Keratinocyte (primary cell): ENCODE results near the gene CHCHD6. TPM values are rescaled to one million over a fixed set of nuclear protein-coding genes. Genes with fewer than 3 reads are reported as not detected.
A peak's percentile ranks its signal among the peaks of the same experiment; 100 is the strongest.

Experiments
- DNase-seq: peaks from one replicate; pipeline ENCODE4 v3.0.0-alpha.2; 2011; ENCODE audit warnings: low read depth, missing footprints, low spot score
- FAIRE-seq: peaks from 2 replicates; lab custom pipeline; 2011; peaks lifted over from hg19 to GRCh38; lab: Jason Lieb, UNC
- H2AFZ ChIP-seq: 2 replicates; pipeline ENCODE4 v1.6.0; 2012; ENCODE audit warnings: low read length, control low read depth, inconsistent platforms; ENCODE audit not compliant: control insufficient read depth
- H3K27ac ChIP-seq: 2 replicates; pipeline ENCODE4 v1.5.1; 2011; ENCODE audit warnings: low read length; ENCODE audit not compliant: control insufficient read depth, insufficient read depth
- H3K27me3 ChIP-seq: 3 replicates; pipeline ENCODE4 v1.6.0; 2011; ENCODE audit warnings: low read length; ENCODE audit not compliant: control insufficient read depth, insufficient read depth; ENCODE audit errors: extremely low read depth
- H3K36me3 ChIP-seq, 2 experiments: 2 replicates in 1 of 2; 3 replicates in 1 of 2; pipeline ENCODE4 v1.5.1; 2011; ENCODE audit warnings: low read length in 2 of 2, mild to moderate bottlenecking in 1 of 2; ENCODE audit not compliant: control insufficient read depth in 2 of 2, insufficient read depth in 2 of 2; ENCODE audit errors: extremely low read depth in 1 of 2
- H3K4me1 ChIP-seq: 3 replicates; pipeline ENCODE4 v1.5.1; 2011; ENCODE audit warnings: low read length; ENCODE audit not compliant: control insufficient read depth, insufficient read depth; ENCODE audit errors: extremely low read depth
- H3K4me2 ChIP-seq: 3 replicates; pipeline ENCODE4 v1.6.0; 2011; ENCODE audit warnings: low read depth, low read length; ENCODE audit not compliant: control insufficient read depth, insufficient read depth; ENCODE audit errors: extremely low read depth
- H3K4me3 ChIP-seq, 3 experiments: fragments of 200-600 bp in 1 of 3; sonication (generic) in 1 of 3; 2 replicates in 2 of 3; 3 replicates in 1 of 3; pipeline ENCODE4 v1.5.1; 2011 to 2016; ENCODE audit warnings: low read length in 3 of 3, mild to moderate bottlenecking in 3 of 3, control low read depth in 2 of 3, inconsistent platforms in 1 of 3, low read depth in 1 of 3, mixed read lengths in 1 of 3, mixed run types in 1 of 3, moderate library complexity in 1 of 3; ENCODE audit not compliant: control insufficient read depth in 2 of 3, insufficient read depth in 2 of 3; ENCODE audit errors: extremely low read depth in 1 of 3
- H3K79me2 ChIP-seq: 2 replicates; pipeline ENCODE4 v1.6.0; 2012; ENCODE audit warnings: low read length; ENCODE audit not compliant: control insufficient read depth, insufficient read depth
- H3K9ac ChIP-seq: 3 replicates; pipeline ENCODE4 v1.6.0; 2011; ENCODE audit warnings: low read length; ENCODE audit not compliant: control insufficient read depth, insufficient read depth; ENCODE audit errors: extremely low read depth
- H3K9me1 ChIP-seq: 3 replicates; pipeline ENCODE4 v1.6.0; 2011; ENCODE audit warnings: low read length; ENCODE audit not compliant: control insufficient read depth, insufficient read depth; ENCODE audit errors: extremely low read depth
- H3K9me3 ChIP-seq: 2 replicates; pipeline ENCODE4 v1.5.1; 2012; ENCODE audit warnings: low read depth, low read length; ENCODE audit not compliant: control insufficient read depth
- H4K20me1 ChIP-seq: 3 replicates; pipeline ENCODE4 v1.6.0; 2011; ENCODE audit warnings: low read length; ENCODE audit not compliant: control insufficient read depth, insufficient read depth; ENCODE audit errors: extremely low read depth
- EZH2 ChIP-seq: IDR thresholded peaks from one replicate; pipeline ENCODE4 v1.6.1; 2012; ENCODE audit warnings: inconsistent platforms, mild to moderate bottlenecking, low read length, moderate library complexity
- dilution Hi-C: fragments of 300-500 bp; cut with MboI; formaldehyde crosslinking; loops from one replicate; pipeline ENCODE4 v1.7.0; 2020; ENCODE audit warnings: low sequenced_read_pairs; ENCODE audit not compliant: extremely low pct_ligation_motif_present
- polyA plus RNA-seq, 5 experiments: library from polyadenylated mRNA; depleted of rRNA in 3 of 5; stranded (reverse) in 3 of 5; stranded (forward) in 1 of 5; unstranded in 1 of 5; fragments of >200 nt; gene quantifications; 1 replicate in 1 of 5; 2 replicates in 3 of 5; 3 replicates in 1 of 5; pipeline versions ENCODE4 v1.2.1 to v1.2.3, GENCODE V29; 2011 to 2012; ENCODE audit warnings: missing spikeins in 2 of 5, low read depth in 1 of 5, low replicate concordance in 1 of 5
- TF ChIP-seq, protein P1 (sequence below), 3 experiments: IDR thresholded peaks in 1 of 3; conservative IDR thresholded peaks in 1 of 3; optimal IDR thresholded peaks in 1 of 3; 2 replicates in 2 of 3; 3 replicates in 1 of 3; pipeline versions ENCODE3 to v1.5.1; 2011; ENCODE audit warnings: low read length in 3 of 3, mild to moderate bottlenecking in 3 of 3, moderate library complexity in 2 of 3, control low read depth in 1 of 3, inconsistent platforms in 1 of 3; ENCODE audit not compliant: insufficient read depth in 2 of 3; ENCODE audit errors: extremely low read depth in 1 of 3

The CHCHD6 gene
- polyA plus RNA-seq, 1 donor (not counting 4 experiments of a cell fraction or from before 2014, with no cell fraction given): 21.7 TPM

DNA sequence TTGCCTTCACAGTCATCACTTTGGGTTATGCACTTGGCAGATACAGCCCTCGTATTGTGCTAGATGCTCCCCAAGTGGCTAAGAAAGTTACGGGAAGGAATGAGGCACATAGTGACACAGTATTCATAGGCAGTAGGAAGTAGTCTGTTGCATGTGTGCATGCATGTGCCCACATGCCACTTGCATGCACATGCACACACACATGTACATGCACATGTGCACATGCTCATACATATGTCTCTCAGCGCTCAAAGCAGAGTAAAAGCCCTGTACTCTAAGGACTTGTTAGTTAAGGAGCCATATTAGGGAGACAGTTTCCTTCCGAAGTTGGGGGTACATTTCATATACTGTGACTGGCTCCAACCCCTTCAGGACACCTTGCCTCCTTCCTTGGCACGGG lies 128.9 kb downstream of the CHCHD6 start:
- Histone ChIP-seq H3K4me2 (no peak overlapping the region), H3K27ac (no peak overlapping the region), H3K4me3 (no peak overlapping the region), H2AFZ (no peak overlapping the region), H3K27me3 (no peaks in the 10 kb centered on the region), H3K79me2 (no peaks in the 10 kb centered on the region), H4K20me1 (no peaks in the 10 kb centered on the region), H3K36me3 (peaks cover 3 to 5% of the 10 kb centered on the region in 2 experiments), H3K9ac (no peak overlapping the region), H3K9me3 (no peaks in the 10 kb centered on the region), H3K9me1 (no peaks in the 10 kb centered on the region), H3K4me1 (peaks cover 5% of the 10 kb centered on the region)
- dilution Hi-C loops: no loop called here
- no peak for DNase-seq
- peak; percentile 20 for FAIRE-seq
- TF ChIP-seq, protein P1, sequence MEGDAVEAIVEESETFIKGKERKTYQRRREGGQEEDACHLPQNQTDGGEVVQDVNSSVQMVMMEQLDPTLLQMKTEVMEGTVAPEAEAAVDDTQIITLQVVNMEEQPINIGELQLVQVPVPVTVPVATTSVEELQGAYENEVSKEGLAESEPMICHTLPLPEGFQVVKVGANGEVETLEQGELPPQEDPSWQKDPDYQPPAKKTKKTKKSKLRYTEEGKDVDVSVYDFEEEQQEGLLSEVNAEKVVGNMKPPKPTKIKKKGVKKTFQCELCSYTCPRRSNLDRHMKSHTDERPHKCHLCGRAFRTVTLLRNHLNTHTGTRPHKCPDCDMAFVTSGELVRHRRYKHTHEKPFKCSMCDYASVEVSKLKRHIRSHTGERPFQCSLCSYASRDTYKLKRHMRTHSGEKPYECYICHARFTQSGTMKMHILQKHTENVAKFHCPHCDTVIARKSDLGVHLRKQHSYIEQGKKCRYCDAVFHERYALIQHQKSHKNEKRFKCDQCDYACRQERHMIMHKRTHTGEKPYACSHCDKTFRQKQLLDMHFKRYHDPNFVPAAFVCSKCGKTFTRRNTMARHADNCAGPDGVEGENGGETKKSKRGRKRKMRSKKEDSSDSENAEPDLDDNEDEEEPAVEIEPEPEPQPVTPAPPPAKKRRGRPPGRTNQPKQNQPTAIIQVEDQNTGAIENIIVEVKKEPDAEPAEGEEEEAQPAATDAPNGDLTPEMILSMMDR (optimal IDR thresholded peaks at IDR 0.05 in 1 of 3, IDR thresholded peaks at IDR 0.05 in 1 of 3, conservative IDR thresholded peaks at IDR 0.05 in 1 of 3; ENCODE audit: extremely low read depth in 1 of 3, insufficient read depth in 2 of 3, low read length in 3 of 3): no peak
- TF ChIP-seq EZH2: no peak

DNA sequence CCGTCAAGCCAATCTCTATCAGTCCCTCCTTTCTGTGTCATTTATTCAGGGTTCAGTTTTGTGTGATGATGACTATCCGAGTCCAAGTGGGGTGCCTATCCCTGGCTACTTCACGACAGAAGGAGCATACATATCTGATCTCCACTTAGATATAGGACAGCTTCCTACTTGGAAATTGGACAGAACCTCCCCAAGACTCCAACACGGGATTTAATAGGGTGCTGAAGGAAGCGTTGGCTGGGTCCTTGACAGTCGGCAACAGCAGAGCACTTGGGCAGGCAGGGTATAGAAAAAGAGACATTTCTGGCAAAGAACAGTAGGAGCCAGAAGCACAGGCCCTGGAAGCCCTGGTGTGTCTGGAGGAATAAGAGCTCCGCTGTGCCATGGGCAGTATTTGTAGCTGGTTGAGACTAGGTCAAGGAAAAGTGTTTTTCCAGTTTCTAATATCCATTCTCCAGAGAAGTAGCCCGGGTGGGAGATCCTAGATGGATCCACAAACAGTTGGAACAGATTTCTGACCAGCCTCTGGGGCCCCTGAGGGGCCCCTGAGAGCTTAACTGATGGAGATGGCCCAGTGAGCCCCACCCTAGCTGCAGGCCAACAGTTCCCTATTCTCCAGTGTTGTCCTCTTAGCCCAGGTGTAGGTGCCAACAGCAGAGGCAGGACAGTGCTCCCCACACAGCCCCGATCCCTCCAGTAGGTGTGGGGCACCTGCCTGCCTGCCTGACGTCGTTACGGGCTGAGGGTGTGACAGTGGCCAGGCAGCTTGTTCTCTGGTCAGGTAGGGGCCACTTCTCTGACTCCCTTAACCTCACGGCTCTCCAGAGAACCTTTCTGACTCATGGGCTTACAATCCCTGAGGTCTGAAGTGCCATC lies 130.8 kb downstream of the CHCHD6 start:
- Histone ChIP-seq H2AFZ (no peak overlapping the region), H3K4me1 (peaks cover 5% of the 10 kb centered on the region), H3K4me2 (no peak overlapping the region), H3K9me3 (no peaks in the 10 kb centered on the region), H3K27ac (no peak overlapping the region), H3K36me3 (peaks cover 5% of the 10 kb centered on the region in 2 experiments), H3K79me2 (no peaks in the 10 kb centered on the region), H3K9ac (peak overlapping the region; percentile 3), H3K27me3 (no peaks in the 10 kb centered on the region), H3K9me1 (no peaks in the 10 kb centered on the region), H4K20me1 (no peaks in the 10 kb centered on the region), H3K4me3 (no peak overlapping the region)
- TF ChIP-seq, protein P1 (optimal IDR thresholded peaks at IDR 0.05 in 1 of 3, IDR thresholded peaks at IDR 0.05 in 1 of 3, conservative IDR thresholded peaks at IDR 0.05 in 1 of 3; ENCODE audit: extremely low read depth in 1 of 3, insufficient read depth in 2 of 3, low read length in 3 of 3): no peak
- TF ChIP-seq EZH2: no peak
- dilution Hi-C loops: no loop called here
- FAIRE-seq (no peak), DNase-seq (no peak)
